H9 (cell line): Measurements from ENCODE around the gene HTR1B. TPM values are rescaled to one million over a fixed set of nuclear protein-coding genes. Genes with fewer than 3 reads are reported as not detected.

ENCODE experiments used
- DNase-seq: peaks from one replicate; pipeline ENCODE4 v3.0.0-alpha.2; 2017
- H2AFZ ChIP-seq: one replicate; pipeline ENCODE4 v1.6.1; 2013; ENCODE audit warnings: mild to moderate bottlenecking, low read length, control low read depth, moderate library complexity
- H2AK5ac ChIP-seq: 2 replicates; pipeline ENCODE4 v1.6.1; 2013; ENCODE audit warnings: low read length, control low read depth, mixed read lengths; ENCODE audit not compliant: insufficient read length
- H2BK120ac ChIP-seq: one replicate; pipeline ENCODE4 v1.6.1; 2013; ENCODE audit warnings: low read depth, mild to moderate bottlenecking, low read length, control low read depth, inconsistent platforms; ENCODE audit not compliant: poor library complexity, severe bottlenecking
- H2BK12ac ChIP-seq: 2 replicates; pipeline ENCODE4 v1.6.1; 2013; ENCODE audit warnings: low read length, control low read depth, mixed read lengths, low read depth; ENCODE audit not compliant: insufficient read length
- H2BK15ac ChIP-seq: 2 replicates; pipeline ENCODE4 v1.6.1; 2013; ENCODE audit warnings: low read depth, low read length, control low read depth
- H2BK20ac ChIP-seq: one replicate; pipeline ENCODE4 v1.6.1; 2013; ENCODE audit warnings: low read depth, mild to moderate bottlenecking, low read length, control low read depth, inconsistent platforms; ENCODE audit not compliant: poor library complexity, severe bottlenecking
- H2BK5ac ChIP-seq: 2 replicates; pipeline ENCODE4 v1.6.1; 2013; ENCODE audit warnings: low read length, control low read depth, mixed read lengths; ENCODE audit not compliant: insufficient read length
- H3K14ac ChIP-seq: 2 replicates; pipeline ENCODE4 v1.6.1; 2013; ENCODE audit warnings: low read length, control low read depth; ENCODE audit not compliant: insufficient read depth
- H3K18ac ChIP-seq: 2 replicates; pipeline ENCODE4 v1.6.1; 2013; ENCODE audit warnings: low read depth, mild to moderate bottlenecking, mixed read lengths, low read length, control low read depth; ENCODE audit not compliant: insufficient read length
- H3K23ac ChIP-seq: 2 replicates; pipeline ENCODE4 v1.6.1; 2013; ENCODE audit warnings: low read length, control low read depth, mixed read lengths, low read depth; ENCODE audit not compliant: insufficient read length
- H3K23me2 ChIP-seq: 2 replicates; pipeline ENCODE4 v1.6.1; 2013; ENCODE audit warnings: low read depth, mild to moderate bottlenecking, mixed read lengths, low read length, control low read depth; ENCODE audit not compliant: insufficient read length, poor library complexity, severe bottlenecking
- H3K27ac ChIP-seq: 2 replicates; pipeline ENCODE4 v1.5.1; 2013; ENCODE audit warnings: low read length, control low read depth, mixed read lengths, low read depth; ENCODE audit not compliant: insufficient read length
- H3K27me3 ChIP-seq: 2 replicates; pipeline ENCODE4 v1.6.1; 2013; ENCODE audit warnings: low read length, control low read depth, inconsistent platforms; ENCODE audit not compliant: insufficient read depth
- H3K4ac ChIP-seq: 2 replicates; pipeline ENCODE4 v1.6.1; 2013; ENCODE audit warnings: low read depth, mild to moderate bottlenecking, control low read depth, inconsistent platforms, low read length, moderate library complexity
- H3K4me1 ChIP-seq: 2 replicates; pipeline ENCODE4 v1.6.1; 2013; ENCODE audit warnings: low read length, control low read depth, inconsistent platforms; ENCODE audit not compliant: insufficient read depth
- H3K4me2 ChIP-seq: 2 replicates; pipeline ENCODE4 v1.6.1; 2013; ENCODE audit warnings: low read length, control low read depth, mixed read lengths; ENCODE audit not compliant: insufficient read length, insufficient read depth
- H3K56ac ChIP-seq: 2 replicates; pipeline ENCODE4 v1.6.1; 2013; ENCODE audit warnings: low read depth, mild to moderate bottlenecking, mixed read lengths, low read length, control low read depth; ENCODE audit not compliant: insufficient read length
- H3K79me1 ChIP-seq: 2 replicates; pipeline ENCODE4 v1.6.1; 2013; ENCODE audit warnings: low read depth, mild to moderate bottlenecking, moderate library complexity, low read length, control low read depth, inconsistent platforms; ENCODE audit not compliant: insufficient read depth, poor library complexity, severe bottlenecking
- H3K79me2 ChIP-seq: 2 replicates; pipeline ENCODE4 v1.6.1; 2013; ENCODE audit warnings: low read length, control low read depth, inconsistent platforms; ENCODE audit not compliant: insufficient read depth
- H3K9ac ChIP-seq: 2 replicates; pipeline ENCODE4 v1.6.1; 2013; ENCODE audit warnings: low read length, control low read depth, mixed read lengths; ENCODE audit not compliant: insufficient read length; ENCODE audit errors: extremely low read depth
- H3K9me3 ChIP-seq: one replicate; pipeline ENCODE4 v1.6.1; 2013; ENCODE audit warnings: low read depth, low read length, inconsistent platforms; ENCODE audit not compliant: control insufficient read depth
- H3T11ph ChIP-seq: one replicate; pipeline ENCODE4 v1.6.1; 2013; ENCODE audit warnings: mild to moderate bottlenecking, low read length, control low read depth, inconsistent platforms
- H4K20me1 ChIP-seq: one replicate; pipeline ENCODE4 v1.6.1; 2013; ENCODE audit not compliant: control insufficient read depth, insufficient read length, insufficient read depth
- H4K5ac ChIP-seq: 2 replicates; pipeline ENCODE4 v1.6.1; 2013; ENCODE audit warnings: low read depth, mild to moderate bottlenecking, mixed read lengths, low read length, control low read depth; ENCODE audit not compliant: insufficient read length
- H4K8ac ChIP-seq: replicated peaks from 2 replicates; pipeline ENCODE4 v1.6.1; 2013; ENCODE audit warnings: low read length, control low read depth, mixed read lengths, low read depth; ENCODE audit not compliant: insufficient read length
- H4K91ac ChIP-seq: 2 replicates; pipeline ENCODE4 v1.6.1; 2013; ENCODE audit warnings: low read depth, mild to moderate bottlenecking, moderate library complexity, mixed read lengths, low read length, control low read depth; ENCODE audit not compliant: insufficient read length
- H3K27ac Mint-ChIP-seq, 3 experiments: 2 replicates in 2 of 3; 3 replicates in 1 of 3; pipeline ENCODE4 v1.8.0; 2020 to 2021; ENCODE audit warnings: mixed read lengths in 3 of 3, mild to moderate bottlenecking in 1 of 3, moderate library complexity in 1 of 3
- H3K27me3 Mint-ChIP-seq: 2 replicates; pipeline ENCODE4 v1.8.0; 2021; ENCODE audit warnings: low read depth, mild to moderate bottlenecking, moderate library complexity, mixed read lengths
- H3K36me3 Mint-ChIP-seq, 3 experiments: 2 replicates in 2 of 3; 3 replicates in 1 of 3; pipeline ENCODE4 v1.8.0; 2020 to 2021; ENCODE audit warnings: low read depth in 3 of 3, mixed read lengths in 3 of 3; ENCODE audit not compliant: insufficient read depth in 1 of 3
- H3K4me1 Mint-ChIP-seq, 2 experiments: 2 replicates each; pipeline ENCODE4 v1.8.0; 2020; ENCODE audit warnings: mixed read lengths in 2 of 2
- H3K4me3 Mint-ChIP-seq, 2 experiments: 2 replicates in 1 of 2; 3 replicates in 1 of 2; pipeline ENCODE4 v1.8.0; 2020 to 2021; ENCODE audit warnings: mild to moderate bottlenecking in 2 of 2, mixed read lengths in 2 of 2, moderate library complexity in 1 of 2
- H3K9me3 Mint-ChIP-seq, 2 experiments: 2 replicates in 1 of 2; 3 replicates in 1 of 2; pipeline ENCODE4 v1.8.0; 2020; ENCODE audit warnings: mild to moderate bottlenecking in 2 of 2, mixed read lengths in 2 of 2, moderate library complexity in 1 of 2
- CTCF ChIP-seq: fragments of 200-600 bp; sonication (generic); conservative IDR thresholded peaks from 3 replicates; pipeline ENCODE4 v1.8.0; 2021; ENCODE audit warnings: antibody characterized with exemption, mild to moderate bottlenecking
- WGBS: extraction: QIAGEN DNeasy Blood & Tissue Kit; methylation state at CpG from one replicate; pipeline ENCODE4 v1.1.7; 2013; ENCODE audit warnings: missing lambda C conversion rate, low lambda C conversion rate, mixed read lengths; ENCODE audit not compliant: insufficient read length; ENCODE audit errors: extremely low coverage; 5-methylcytosine and 5-hydroxymethylcytosine counted together
- total RNA-seq: library from RNA; stranded (reverse); gene quantifications from 2 replicates; pipeline ENCODE4 v1.2.1, GENCODE V29; 2021

HTR1B gene
- total RNA-seq, 1 experiment from 2014 or later = 0.83 TPM

DNA sequence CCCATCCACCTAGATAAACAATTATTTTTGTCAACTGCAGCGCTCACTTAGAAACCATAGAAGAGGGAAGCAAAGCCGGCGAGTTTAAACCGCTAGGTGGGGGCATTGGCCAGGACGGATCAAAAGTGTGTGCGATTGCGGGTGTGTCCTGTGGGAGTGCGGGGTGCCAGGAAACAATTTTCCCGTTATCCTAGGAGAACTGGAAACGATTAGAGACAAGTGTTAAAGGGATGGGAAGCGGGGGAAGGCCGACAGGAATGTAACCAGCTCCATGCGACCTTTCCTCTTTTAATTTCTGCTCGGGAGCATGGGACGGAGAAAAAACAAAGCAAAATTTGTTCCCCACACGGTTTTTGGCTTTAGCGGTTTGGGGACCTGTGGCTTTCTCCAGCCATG, 2.8 kb upstream of the HTR1B start:
- no peaks in the 10 kb centered on the region for H3K9me3 ChIP-seq
- H4K8ac ChIP-seq = no peak overlapping the region
- H3T11ph ChIP-seq = no peak overlapping the region
- H2BK15ac ChIP-seq = no peak overlapping the region
- Mint-ChIP-seq H3K36me3 (peaks cover 0 to 2% (median 0%) of the 10 kb centered on the region in 3 experiments; a peak in 2 of 7 replicates), H3K4me1 (peaks cover 32 to 34% of the 10 kb centered on the region in 2 experiments), H3K9me3 (peaks cover 0 to 4% of the 10 kb centered on the region in 2 experiments; a peak in 1 of 5 replicates), H3K27ac (no peak overlapping the region), H3K4me3 (peak overlapping the region; percentile 85 to 88), H3K27me3 (peaks cover 75% of the 10 kb centered on the region)
- H3K27me3 ChIP-seq = peaks cover 17% of the 10 kb centered on the region; the same call in 1 of the 2 replicates
- no peak overlapping the region for H3K23ac ChIP-seq
- H3K79me2 ChIP-seq = no peaks in the 10 kb centered on the region
- H2AFZ ChIP-seq = peak overlapping the region; percentile 98
- no peak overlapping the region for H2BK20ac ChIP-seq
- no peak overlapping the region for H3K18ac ChIP-seq
- H4K5ac ChIP-seq = no peak overlapping the region
- H3K9ac ChIP-seq = no peak overlapping the region
- no peak overlapping the region for H2AK5ac ChIP-seq
- no peak overlapping the region for H2BK120ac ChIP-seq
- peak overlapping the region; percentile 92 for H3K4me2 ChIP-seq
- peak overlapping the region; percentile 11; the same call in 1 of the 2 replicates for H3K14ac ChIP-seq
- no peak overlapping the region for H3K56ac ChIP-seq
- WGBS = no CpG with 5 or more reads among the region's 17 CpGs
- no peak overlapping the region for H2BK5ac ChIP-seq
- H4K91ac ChIP-seq = no peak overlapping the region
- H2BK12ac ChIP-seq = no peak overlapping the region
- H3K4me1 ChIP-seq = peaks cover 3% of the 10 kb centered on the region; the same call in 1 of the 2 replicates
- H3K23me2 ChIP-seq = peaks cover 36% of the 10 kb centered on the region
- H4K20me1 ChIP-seq = no peaks in the 10 kb centered on the region
- H3K27ac ChIP-seq = no peak overlapping the region
- peak; percentile 71 for TF ChIP-seq CTCF
- no peak overlapping the region for H3K4ac ChIP-seq
- peak; percentile 76 for DNase-seq
- H3K79me1 ChIP-seq = no peaks in the 10 kb centered on the region
